GM19238 (cell line): ENCODE measurements around the gene ILF3.
"Not testable (repeated sequence)": the region's sequence is repeated elsewhere in the genome, so short reads cannot be mapped to it uniquely, and the experiment has no call there.

Experiments used
- DNase-seq: peaks from one replicate; pipeline ENCODE4 v3.0.0; 2011; ENCODE audit warnings: low spot score; ENCODE audit not compliant: insufficient read length

Gene ILF3

GRCh38 chr19:10642473-10643171, 11.5 kb upstream of the ILF3 start:
- no peak for DNase-seq

- DNase-seq = no peak
Observed at GRCh38 chr19:10643172-10643967, 10.8 kb upstream of the ILF3 start.

GRCh38 chr19:10643968-10644259, 10.2 kb upstream of the ILF3 start:
- no peak for DNase-seq

- peak; percentile 88 for DNase-seq
Observed at GRCh38 chr19:10644260-10645007, 9.7 kb upstream of the ILF3 start.

- DNase-seq = no peak
Observed at GRCh38 chr19:10646456-10647159, 7.5 kb upstream of the ILF3 start.

GRCh38 chr19:10648360-10648759, 5.8 kb upstream of the ILF3 start:
- DNase-seq = no peak

- no peak for DNase-seq
Observed at GRCh38 chr19:10651851-10652250, 2.3 kb upstream of the ILF3 start.

GRCh38 chr19:10653482-10653731, 739 bp upstream of the ILF3 start:
- DNase-seq = no peak

- peak; percentile 74 for DNase-seq
Observed at GRCh38 chr19:10654610-10655456, 687 bp downstream of the ILF3 start.

- DNase-seq = no peak
Observed at GRCh38 chr19:10655457-10656312, 1.5 kb downstream of the ILF3 start.

GRCh38 chr19:10660346-10660745, 6.2 kb downstream of the ILF3 start:
- DNase-seq = no peak

GRCh38 chr19:10661946-10662345, 7.8 kb downstream of the ILF3 start:
- no peak for DNase-seq

- DNase-seq = no peak
Observed at GRCh38 chr19:10662384-10663251, 8.5 kb downstream of the ILF3 start.

GRCh38 chr19:10663252-10663563, 9.1 kb downstream of the ILF3 start:
- DNase-seq = not testable (repeated sequence)

GRCh38 chr19:10667867-10668266, 13.7 kb downstream of the ILF3 start:
- DNase-seq = no peak

- DNase-seq = no peak
Observed at GRCh38 chr19:10669246-10669645, 15.1 kb downstream of the ILF3 start.

- DNase-seq = no peak
Observed at GRCh38 chr19:10670182-10670581, 16.0 kb downstream of the ILF3 start.

GRCh38 chr19:10670876-10671804, 17.0 kb downstream of the ILF3 start:
- DNase-seq = no peak
